ENCODE results near the gene RFX1. TPM values are rescaled to one million over a fixed set of nuclear protein-coding genes. Genes with fewer than 3 reads are reported as not detected.

Gene RFX1
- total and polyA plus RNA-seq, 9 of the 15 experiments (the other 6 are each of a cell fraction or from before 2014, with no cell fraction given) = 0.14 to 19.3 (median 1.2) TPM

DNA sequence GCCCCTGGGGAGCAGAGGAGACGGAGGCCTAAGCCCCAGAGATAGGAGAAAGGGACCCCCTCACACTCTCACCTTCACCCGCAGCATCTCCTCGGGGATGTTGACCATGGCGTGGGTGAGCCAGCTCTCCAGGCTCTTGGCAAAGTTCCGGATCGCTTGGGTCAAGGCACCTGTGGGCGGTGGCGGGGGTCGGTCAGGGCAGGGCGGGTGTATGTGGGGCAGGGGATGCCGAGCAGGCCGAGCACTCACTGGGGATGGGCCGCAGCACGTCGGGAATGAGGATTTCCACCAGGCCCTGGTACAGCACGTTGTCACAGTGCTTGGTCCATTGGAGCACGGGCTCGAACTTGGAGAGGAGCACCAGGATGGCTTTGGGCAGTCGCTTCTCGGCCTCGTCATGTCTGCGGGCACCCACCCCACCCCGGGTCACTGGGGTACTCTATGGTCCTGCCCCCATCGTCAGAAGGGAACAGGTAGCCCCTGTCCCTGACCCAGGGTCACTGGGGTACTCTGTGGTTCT lies 40.7 kb downstream of the RFX1 start:
- in situ Hi-C loops (cut with MboI) = no loop called here
- no peak overlapping the region for H3K27ac ChIP-seq (ENCODE audit: extremely low read depth, low read depth, low read length)
- no peak overlapping the region for H3K4me2 ChIP-seq (ENCODE audit: insufficient read depth, low read length)
- H3K27me3 ChIP-seq (ENCODE audit: control insufficient read depth in 2 of 2, insufficient read depth in 2 of 2, low read length in 2 of 2) = no peaks in the 10 kb centered on the region
- intact Hi-C loops (cut with micrococcal nuclease) = no loop called here
- no peaks in the 10 kb centered on the region for H3K9me3 ChIP-seq (replicated peaks; ENCODE audit: control insufficient read depth, insufficient read depth, low read depth, low read length)
- H4K20me1 ChIP-seq (replicated peaks; ENCODE audit: control insufficient read depth, insufficient read depth, low read length) = no peaks in the 10 kb centered on the region
- DNase-seq (ENCODE audit: extremely low read depth in 1 of 4, low spot score in 3 of 4) (no peak), ATAC-seq (no peak), FAIRE-seq (no peak)
- ChIA-PET POLR2A (no interaction called here), CTCF (ENCODE audit: low intra/inter-chr PET ratio) (no interaction called here)
- H3K79me2 ChIP-seq (ENCODE audit: control insufficient read depth, insufficient read depth, low read length) = no peaks in the 10 kb centered on the region
- no peak overlapping the region for H3K4me3 ChIP-seq
- 91% methylated on average over 18 of the region's 24 CpGs for WGBS (ENCODE audit: insufficient coverage, low coverage, missing lambda C conversion rate)
- no peak for TF ChIP-seq ELF4 (CRISPR knock-in tag; IDR thresholded peaks at IDR 0.05)
- TF ChIP-seq, protein P1, sequence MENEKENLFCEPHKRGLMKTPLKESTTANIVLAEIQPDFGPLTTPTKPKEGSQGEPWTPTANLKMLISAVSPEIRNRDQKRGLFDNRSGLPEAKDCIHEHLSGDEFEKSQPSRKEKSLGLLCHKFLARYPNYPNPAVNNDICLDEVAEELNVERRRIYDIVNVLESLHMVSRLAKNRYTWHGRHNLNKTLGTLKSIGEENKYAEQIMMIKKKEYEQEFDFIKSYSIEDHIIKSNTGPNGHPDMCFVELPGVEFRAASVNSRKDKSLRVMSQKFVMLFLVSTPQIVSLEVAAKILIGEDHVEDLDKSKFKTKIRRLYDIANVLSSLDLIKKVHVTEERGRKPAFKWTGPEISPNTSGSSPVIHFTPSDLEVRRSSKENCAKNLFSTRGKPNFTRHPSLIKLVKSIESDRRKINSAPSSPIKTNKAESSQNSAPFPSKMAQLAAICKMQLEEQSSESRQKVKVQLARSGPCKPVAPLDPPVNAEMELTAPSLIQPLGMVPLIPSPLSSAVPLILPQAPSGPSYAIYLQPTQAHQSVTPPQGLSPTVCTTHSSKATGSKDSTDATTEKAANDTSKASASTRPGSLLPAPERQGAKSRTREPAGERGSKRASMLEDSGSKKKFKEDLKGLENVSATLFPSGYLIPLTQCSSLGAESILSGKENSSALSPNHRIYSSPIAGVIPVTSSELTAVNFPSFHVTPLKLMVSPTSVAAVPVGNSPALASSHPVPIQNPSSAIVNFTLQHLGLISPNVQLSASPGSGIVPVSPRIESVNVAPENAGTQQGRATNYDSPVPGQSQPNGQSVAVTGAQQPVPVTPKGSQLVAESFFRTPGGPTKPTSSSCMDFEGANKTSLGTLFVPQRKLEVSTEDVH (IDR thresholded peaks at IDR 0.05; ENCODE audit: low read depth, partially characterized antibody) = no peak
- no peak for TF ChIP-seq PTTG1 (tag; IDR thresholded peaks at IDR 0.05; ENCODE audit: low read depth)
- TF ChIP-seq, protein P2, sequence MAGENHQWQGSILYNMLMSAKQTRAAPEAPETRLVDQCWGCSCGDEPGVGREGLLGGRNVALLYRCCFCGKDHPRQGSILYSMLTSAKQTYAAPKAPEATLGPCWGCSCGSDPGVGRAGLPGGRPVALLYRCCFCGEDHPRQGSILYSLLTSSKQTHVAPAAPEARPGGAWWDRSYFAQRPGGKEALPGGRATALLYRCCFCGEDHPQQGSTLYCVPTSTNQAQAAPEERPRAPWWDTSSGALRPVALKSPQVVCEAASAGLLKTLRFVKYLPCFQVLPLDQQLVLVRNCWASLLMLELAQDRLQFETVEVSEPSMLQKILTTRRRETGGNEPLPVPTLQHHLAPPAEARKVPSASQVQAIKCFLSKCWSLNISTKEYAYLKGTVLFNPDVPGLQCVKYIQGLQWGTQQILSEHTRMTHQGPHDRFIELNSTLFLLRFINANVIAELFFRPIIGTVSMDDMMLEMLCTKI (IDR thresholded peaks at IDR 0.05; ENCODE audit: partially characterized antibody) = no peak
- no peak for TF ChIP-seq ZNF224 (CRISPR knock-in tag; IDR thresholded peaks at IDR 0.05)
- no peak for TF ChIP-seq DIDO1 (tag; IDR thresholded peaks at IDR 0.05; ENCODE audit: low read depth)
- TF ChIP-seq, protein P3, sequence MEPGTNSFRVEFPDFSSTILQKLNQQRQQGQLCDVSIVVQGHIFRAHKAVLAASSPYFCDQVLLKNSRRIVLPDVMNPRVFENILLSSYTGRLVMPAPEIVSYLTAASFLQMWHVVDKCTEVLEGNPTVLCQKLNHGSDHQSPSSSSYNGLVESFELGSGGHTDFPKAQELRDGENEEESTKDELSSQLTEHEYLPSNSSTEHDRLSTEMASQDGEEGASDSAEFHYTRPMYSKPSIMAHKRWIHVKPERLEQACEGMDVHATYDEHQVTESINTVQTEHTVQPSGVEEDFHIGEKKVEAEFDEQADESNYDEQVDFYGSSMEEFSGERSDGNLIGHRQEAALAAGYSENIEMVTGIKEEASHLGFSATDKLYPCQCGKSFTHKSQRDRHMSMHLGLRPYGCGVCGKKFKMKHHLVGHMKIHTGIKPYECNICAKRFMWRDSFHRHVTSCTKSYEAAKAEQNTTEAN (CRISPR knock-in tag; IDR thresholded peaks at IDR 0.05) = no peak
- TF ChIP-seq ZNF695 (CRISPR knock-in tag; IDR thresholded peaks at IDR 0.05) = no peak
- no peak for TF ChIP-seq ARNT (IDR thresholded peaks at IDR 0.05)
- TF ChIP-seq, protein P4, sequence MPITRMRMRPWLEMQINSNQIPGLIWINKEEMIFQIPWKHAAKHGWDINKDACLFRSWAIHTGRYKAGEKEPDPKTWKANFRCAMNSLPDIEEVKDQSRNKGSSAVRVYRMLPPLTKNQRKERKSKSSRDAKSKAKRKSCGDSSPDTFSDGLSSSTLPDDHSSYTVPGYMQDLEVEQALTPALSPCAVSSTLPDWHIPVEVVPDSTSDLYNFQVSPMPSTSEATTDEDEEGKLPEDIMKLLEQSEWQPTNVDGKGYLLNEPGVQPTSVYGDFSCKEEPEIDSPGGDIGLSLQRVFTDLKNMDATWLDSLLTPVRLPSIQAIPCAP (CRISPR knock-in tag; IDR thresholded peaks at IDR 0.05; ENCODE audit: borderline replicate concordance) = no peak
- TF ChIP-seq, protein P5, sequence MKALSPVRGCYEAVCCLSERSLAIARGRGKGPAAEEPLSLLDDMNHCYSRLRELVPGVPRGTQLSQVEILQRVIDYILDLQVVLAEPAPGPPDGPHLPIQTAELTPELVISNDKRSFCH (CRISPR knock-in tag; IDR thresholded peaks at IDR 0.05) = no peak
- TF ChIP-seq, protein P5 (tag; IDR thresholded peaks at IDR 0.05) = no peak
- H3K9me1 ChIP-seq (ENCODE audit: control insufficient read depth, insufficient read depth, low read length) = no peaks in the 10 kb centered on the region
- H2AFZ ChIP-seq (ENCODE audit: low read depth, low read length) = no peak overlapping the region
- H3K4me1 ChIP-seq (replicated peaks in 1 of 2; ENCODE audit: control insufficient read depth in 2 of 2, insufficient read depth in 2 of 2, low read length in 2 of 2) = peaks cover 0 to 30% of the 10 kb centered on the region in 2 experiments; a peak in 2 of 5 replicates
- peaks cover 84% of the 10 kb centered on the region; the same call in 2 of the 3 replicates for H3K36me3 ChIP-seq (ENCODE audit: control insufficient read depth, insufficient read depth, low read length)
- H3K9ac ChIP-seq (ENCODE audit: insufficient read depth in 1 of 2, low read depth in 2 of 2, low read length in 2 of 2) = no peak overlapping the region
- no TSS peak for BruUV-seq (replicated peaks)
